ENCODE results near the gene GJB4. TPM values are rescaled to one million over a fixed set of nuclear protein-coding genes. Genes with fewer than 3 reads are reported as not detected.
"Not testable (repeated sequence)": the region's sequence is repeated elsewhere in the genome, so short reads cannot be mapped to it uniquely, and the experiment has no call there.

Gene GJB4
- polyA plus RNA-seq, 2 of the 4 experiments (the other 2 are of a cell fraction): not detected

DNA sequence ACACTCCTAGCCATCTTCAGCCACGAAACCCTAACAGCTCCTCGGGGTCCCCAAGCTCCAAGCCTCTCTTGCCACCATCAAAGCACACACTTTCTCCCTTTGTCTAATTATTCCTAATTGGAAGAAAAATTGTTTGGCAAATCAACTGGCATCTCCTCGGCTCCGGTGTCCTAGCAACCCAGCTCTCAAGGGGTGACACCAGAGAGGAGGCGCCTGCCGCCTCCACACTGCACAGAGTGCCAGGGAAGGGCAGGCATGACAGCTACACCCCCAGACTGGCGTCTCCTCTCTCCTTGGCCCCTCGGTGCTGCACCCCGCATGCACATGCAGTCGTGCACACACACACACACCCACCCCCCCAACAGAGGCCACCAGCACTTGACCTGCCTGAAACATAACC, 22.8 kb upstream of the GJB4 start:
- no peak for TF ChIP-seq ESRRA (IDR thresholded peaks at IDR 0.05; ENCODE audit: borderline replicate concordance, low read length)
- no peak for TF ChIP-seq JUNB (IDR thresholded peaks at IDR 0.05)
- no peak for TF ChIP-seq HOXB5 (CRISPR knock-in tag; IDR thresholded peaks at IDR 0.05)
- TF ChIP-seq EHMT2 (IDR thresholded peaks at IDR 0.05; ENCODE audit: low read depth): no peak
- TF ChIP-seq EP300 (IDR thresholded peaks at IDR 0.05): no peak
- TF ChIP-seq TP53 (CRISPR knock-in tag; IDR thresholded peaks at IDR 0.05): no peak
- TF ChIP-seq HEYL (CRISPR knock-in tag; IDR thresholded peaks at IDR 0.05): no peak
- no peak for TF ChIP-seq POLR2AphosphoS2 (conservative IDR thresholded peaks at IDR 0.05; ENCODE audit: low read length)
- no peak for TF ChIP-seq ZNF302 (CRISPR knock-in tag; IDR thresholded peaks at IDR 0.05)
- TF ChIP-seq, protein P1, sequence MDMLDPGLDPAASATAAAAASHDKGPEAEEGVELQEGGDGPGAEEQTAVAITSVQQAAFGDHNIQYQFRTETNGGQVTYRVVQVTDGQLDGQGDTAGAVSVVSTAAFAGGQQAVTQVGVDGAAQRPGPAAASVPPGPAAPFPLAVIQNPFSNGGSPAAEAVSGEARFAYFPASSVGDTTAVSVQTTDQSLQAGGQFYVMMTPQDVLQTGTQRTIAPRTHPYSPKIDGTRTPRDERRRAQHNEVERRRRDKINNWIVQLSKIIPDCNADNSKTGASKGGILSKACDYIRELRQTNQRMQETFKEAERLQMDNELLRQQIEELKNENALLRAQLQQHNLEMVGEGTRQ (IDR thresholded peaks at IDR 0.05): no peak
- no peak for TF ChIP-seq HDAC2 (IDR thresholded peaks at IDR 0.05)
- TF ChIP-seq, protein P2, sequence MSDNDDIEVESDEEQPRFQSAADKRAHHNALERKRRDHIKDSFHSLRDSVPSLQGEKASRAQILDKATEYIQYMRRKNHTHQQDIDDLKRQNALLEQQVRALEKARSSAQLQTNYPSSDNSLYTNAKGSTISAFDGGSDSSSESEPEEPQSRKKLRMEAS (IDR thresholded peaks at IDR 0.05): no peak
- TF ChIP-seq, protein P3, sequence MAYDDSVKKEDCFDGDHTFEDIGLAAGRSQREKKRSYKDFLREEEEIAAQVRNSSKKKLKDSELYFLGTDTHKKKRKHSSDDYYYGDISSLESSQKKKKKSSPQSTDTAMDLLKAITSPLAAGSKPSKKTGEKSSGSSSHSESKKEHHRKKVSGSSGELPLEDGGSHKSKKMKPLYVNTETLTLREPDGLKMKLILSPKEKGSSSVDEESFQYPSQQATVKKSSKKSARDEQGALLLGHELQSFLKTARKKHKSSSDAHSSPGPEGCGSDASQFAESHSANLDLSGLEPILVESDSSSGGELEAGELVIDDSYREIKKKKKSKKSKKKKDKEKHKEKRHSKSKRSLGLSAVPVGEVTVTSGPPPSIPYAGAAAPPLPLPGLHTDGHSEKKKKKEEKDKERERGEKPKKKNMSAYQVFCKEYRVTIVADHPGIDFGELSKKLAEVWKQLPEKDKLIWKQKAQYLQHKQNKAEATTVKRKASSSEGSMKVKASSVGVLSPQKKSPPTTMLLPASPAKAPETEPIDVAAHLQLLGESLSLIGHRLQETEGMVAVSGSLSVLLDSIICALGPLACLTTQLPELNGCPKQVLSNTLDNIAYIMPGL (CRISPR knock-in tag; IDR thresholded peaks at IDR 0.05; ENCODE audit: borderline replicate concordance): no peak
- TF ChIP-seq EHF (CRISPR knock-in tag; IDR thresholded peaks at IDR 0.05): no peak
- TF ChIP-seq NFE2L2 (conservative IDR thresholded peaks at IDR 0.05; ENCODE audit: low read length): no peak
- TF ChIP-seq SMC3 (IDR thresholded peaks at IDR 0.05): no peak
- TF ChIP-seq PHF8 (IDR thresholded peaks at IDR 0.05; ENCODE audit: borderline replicate concordance, low read depth): no peak
- ChIA-PET POLR2A (no interaction called here), CTCF (no interaction called here)
- Histone ChIP-seq H3K4me3 (no peak overlapping the region), H3K27ac (no peak overlapping the region), H3K4me2 (no peak overlapping the region), H3K9me3 (no peaks in the 10 kb centered on the region), H3K4me1 (no peaks in the 10 kb centered on the region)
- FAIRE-seq: no peak
- ATAC-seq: no peak
- 55% methylated on average over 6 of the region's 10 CpGs for WGBS (ENCODE audit: missing lambda C conversion rate)
- no peak for DNase-seq (ENCODE audit: low read depth in 1 of 2, low spot score in 1 of 2)

DNA sequence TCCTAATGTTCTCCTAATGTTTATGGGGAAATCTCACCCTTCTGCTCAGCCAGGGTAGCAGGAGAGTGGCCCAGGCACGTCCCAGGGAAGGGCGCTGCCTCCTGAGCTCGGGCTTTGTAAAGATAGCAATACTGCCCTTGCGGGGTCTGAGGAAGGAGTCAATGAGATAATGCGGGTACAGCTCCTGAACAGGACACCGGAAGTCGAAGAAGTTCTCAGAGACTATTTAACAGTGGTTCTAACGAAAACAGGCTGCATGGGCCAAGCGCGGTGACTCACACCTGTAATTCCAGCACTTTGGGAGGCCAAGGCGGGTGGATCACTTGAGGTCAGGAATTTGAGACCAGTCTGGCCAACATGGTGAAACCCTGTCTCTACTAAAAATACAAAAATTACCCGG, 22.3 kb upstream of the GJB4 start:
- DNase-seq (ENCODE audit: low read depth in 1 of 2, low spot score in 1 of 2); ATAC-seq; H3K4me1 ChIP-seq; CTCF ChIA-PET; H3K9me3 ChIP-seq; POLR2A ChIA-PET; H3K27ac ChIP-seq; FAIRE-seq; H3K4me2 ChIP-seq; H3K4me3 ChIP-seq: not testable (repeated sequence)
- 66% methylated on average over 10 of the region's 12 CpGs for WGBS (ENCODE audit: missing lambda C conversion rate)

DNA sequence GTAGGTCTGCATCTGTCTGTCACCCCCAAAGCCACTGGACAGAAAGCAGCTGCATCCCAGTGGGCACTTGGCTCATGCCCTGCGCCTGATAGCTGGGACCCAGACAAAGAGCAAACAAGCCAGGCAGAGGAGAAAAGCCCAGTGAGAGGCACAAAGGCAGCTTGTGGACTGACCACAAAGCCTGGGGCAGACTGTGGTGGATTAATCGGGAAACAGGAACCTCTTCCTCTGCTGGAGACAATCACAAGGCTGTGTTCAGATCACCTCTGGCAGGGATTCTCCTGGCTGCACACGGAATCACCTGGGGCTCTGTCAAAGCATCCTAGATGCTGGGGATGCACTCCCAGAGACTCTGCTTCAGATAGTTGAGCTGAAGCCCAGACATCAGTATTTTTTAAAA, 19.9 kb upstream of the GJB4 start:
- ChIA-PET CTCF (interaction anchor here (1.3 to 2.1 kb wide), 3 partner anchors 13 to 1106 kb away, joined by 3 to 7 read pairs (median 5); no protein-coding TSS in a partner anchor), POLR2A (no interaction called here)
- DNase-seq (ENCODE audit: low read depth in 1 of 2, low spot score in 1 of 2) (no peak), FAIRE-seq (no peak), ATAC-seq (no peak)
- no peaks in the 10 kb centered on the region for H3K9me3 ChIP-seq
- WGBS (ENCODE audit: missing lambda C conversion rate): 20% methylated on average over 3 of the region's 3 CpGs
- H3K4me1 ChIP-seq: no peaks in the 10 kb centered on the region
- H3K4me2 ChIP-seq: no peak overlapping the region
- no peak overlapping the region for H3K4me3 ChIP-seq
- H3K27ac ChIP-seq: no peak overlapping the region
- TF ChIP-seq NFE2L2 (conservative IDR thresholded peaks at IDR 0.05; ENCODE audit: low read length): no peak

DNA sequence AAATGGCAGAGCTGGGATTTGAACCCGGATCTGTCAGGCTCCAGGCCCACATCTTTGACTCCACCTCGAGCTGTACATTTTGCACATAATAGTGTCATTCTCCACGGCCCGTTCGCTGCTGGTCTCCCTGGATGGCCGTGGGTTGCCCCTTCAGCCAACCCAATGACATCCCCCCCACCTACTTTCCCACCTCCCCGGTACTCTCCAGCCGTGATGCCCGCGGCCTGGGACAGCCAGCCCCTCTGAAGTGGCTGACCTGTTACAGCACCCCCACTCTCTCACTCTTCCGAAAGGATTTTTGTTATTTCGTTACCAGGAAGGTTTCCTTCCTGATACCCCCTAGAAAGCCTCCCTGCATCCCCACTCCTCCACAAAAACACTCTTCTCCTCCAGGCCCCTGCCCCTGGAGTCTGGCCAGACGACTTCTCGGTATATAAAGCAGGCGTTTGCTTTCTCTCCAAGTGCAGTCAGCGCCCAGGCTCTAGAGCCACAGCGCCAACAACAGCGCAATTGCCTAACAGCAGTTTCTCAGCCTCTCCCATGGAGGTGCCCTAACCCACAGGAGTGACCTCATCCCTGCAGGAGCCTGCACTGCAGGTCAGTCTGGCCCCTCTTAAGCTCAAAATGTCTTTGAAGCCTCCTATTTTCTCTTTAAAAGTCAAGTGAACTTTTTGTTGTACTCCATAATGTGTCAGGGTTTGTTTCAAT, 19.2 kb upstream of the GJB4 start:
- TF ChIP-seq RNF2 (IDR thresholded peaks at IDR 0.05; ENCODE audit: borderline replicate concordance, low read depth): no peak
- TF ChIP-seq FOXS1 (CRISPR knock-in tag; IDR thresholded peaks at IDR 0.05): no peak
- TF ChIP-seq ZNF302 (CRISPR knock-in tag; IDR thresholded peaks at IDR 0.05): no peak
- TF ChIP-seq, protein P4, sequence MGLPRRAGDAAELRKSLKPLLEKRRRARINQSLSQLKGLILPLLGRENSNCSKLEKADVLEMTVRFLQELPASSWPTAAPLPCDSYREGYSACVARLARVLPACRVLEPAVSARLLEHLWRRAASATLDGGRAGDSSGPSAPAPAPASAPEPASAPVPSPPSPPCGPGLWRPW (IDR thresholded peaks at IDR 0.05): no peak
- TF ChIP-seq, protein P5, sequence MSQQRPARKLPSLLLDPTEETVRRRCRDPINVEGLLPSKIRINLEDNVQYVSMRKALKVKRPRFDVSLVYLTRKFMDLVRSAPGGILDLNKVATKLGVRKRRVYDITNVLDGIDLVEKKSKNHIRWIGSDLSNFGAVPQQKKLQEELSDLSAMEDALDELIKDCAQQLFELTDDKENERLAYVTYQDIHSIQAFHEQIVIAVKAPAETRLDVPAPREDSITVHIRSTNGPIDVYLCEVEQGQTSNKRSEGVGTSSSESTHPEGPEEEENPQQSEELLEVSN (IDR thresholded peaks at IDR 0.05; ENCODE audit: borderline replicate concordance, low read depth): no peak
- no peak for TF ChIP-seq ZC3H11A (IDR thresholded peaks at IDR 0.05)
- WGBS (ENCODE audit: missing lambda C conversion rate): 58% methylated on average over 15 of the region's 18 CpGs
- DNase-seq (ENCODE audit: low read depth in 1 of 2, low spot score in 1 of 2) (no peak), FAIRE-seq (no peak), ATAC-seq (no peak)
- H3K4me1 ChIP-seq: no peaks in the 10 kb centered on the region
- no peak overlapping the region for H3K4me3 ChIP-seq
- H3K9me3 ChIP-seq: no peaks in the 10 kb centered on the region
- H3K4me2 ChIP-seq: no peak overlapping the region
- no peak overlapping the region for H3K27ac ChIP-seq
- ChIA-PET POLR2A (no interaction called here), CTCF (interaction anchor here (1.3 to 3.9 kb wide), 3 partner anchors 13 to 1107 kb away, joined by 3 to 35 read pairs (median 7); no protein-coding TSS in a partner anchor)

All from A549 (cell line).